Neural progenitor cell (in vitro differentiated cells): ENCODE measurements around the gene TECTB.

ENCODE experiments used
- EZH2 ChIP-seq: fragments of 200-600 bp; sonication (generic); IDR thresholded peaks from 2 replicates; pipeline ENCODE4 v1.6.1; 2017; ENCODE audit warnings: antibody characterized with exemption, mild to moderate bottlenecking, moderate library complexity
- EZH2phosphoT487 ChIP-seq: fragments of 200-600 bp; sonication (generic); IDR thresholded peaks from 2 replicates; pipeline ENCODE4 v1.6.1; 2017; ENCODE audit warnings: antibody characterized with exemption
- TF ChIP-seq, protein P1 (sequence below): fragments of 200-600 bp; sonication (generic); IDR thresholded peaks from 2 replicates; pipeline ENCODE4 v1.5.1; 2017; ENCODE audit warnings: antibody characterized with exemption, mild to moderate bottlenecking

DNA sequence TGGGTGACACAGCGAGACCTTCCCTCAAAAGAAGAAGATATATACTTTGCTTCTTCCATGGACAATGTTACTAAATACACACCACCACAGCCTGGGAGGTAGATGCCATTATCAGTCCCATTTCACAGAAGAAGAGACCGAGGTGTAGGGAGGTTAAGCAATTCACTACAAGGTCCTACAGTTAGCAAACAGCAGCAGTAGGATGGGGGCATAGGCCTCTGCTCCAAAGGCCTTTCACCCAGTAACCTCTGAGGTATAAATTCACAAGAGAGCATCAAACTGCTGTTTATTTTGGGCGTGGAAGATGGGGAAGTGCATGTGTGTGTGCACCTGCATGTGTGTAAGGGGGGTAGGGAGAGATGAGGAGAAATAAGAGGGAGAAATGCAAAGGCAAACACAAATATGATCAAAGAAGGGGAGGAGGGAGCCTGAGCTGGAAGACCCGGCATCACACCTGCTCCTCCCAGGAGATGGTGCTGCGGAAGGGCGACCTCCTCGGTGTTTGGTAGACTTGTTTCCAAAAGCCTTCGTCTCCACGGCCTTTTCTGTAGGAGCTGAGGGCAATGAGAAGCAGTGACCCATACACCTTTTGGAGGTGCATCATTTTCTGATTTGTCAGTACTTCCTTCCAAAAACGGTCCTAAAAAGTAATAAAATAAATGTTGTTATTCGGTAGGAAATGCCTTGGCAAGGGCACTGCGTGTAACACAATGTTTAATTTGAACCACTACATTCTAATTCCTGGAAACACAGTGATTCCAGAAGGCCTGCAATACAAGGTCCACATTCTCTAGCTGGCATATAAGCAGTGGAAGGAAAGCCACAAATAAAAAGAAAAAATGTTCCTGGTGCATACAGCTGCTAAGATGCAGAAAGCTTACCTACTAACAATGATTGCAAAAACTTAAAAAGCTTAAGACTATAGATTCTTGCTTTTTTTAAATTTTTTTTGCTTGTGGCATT, 64.8 kb downstream of the TECTB start:
- TF ChIP-seq, protein P1, sequence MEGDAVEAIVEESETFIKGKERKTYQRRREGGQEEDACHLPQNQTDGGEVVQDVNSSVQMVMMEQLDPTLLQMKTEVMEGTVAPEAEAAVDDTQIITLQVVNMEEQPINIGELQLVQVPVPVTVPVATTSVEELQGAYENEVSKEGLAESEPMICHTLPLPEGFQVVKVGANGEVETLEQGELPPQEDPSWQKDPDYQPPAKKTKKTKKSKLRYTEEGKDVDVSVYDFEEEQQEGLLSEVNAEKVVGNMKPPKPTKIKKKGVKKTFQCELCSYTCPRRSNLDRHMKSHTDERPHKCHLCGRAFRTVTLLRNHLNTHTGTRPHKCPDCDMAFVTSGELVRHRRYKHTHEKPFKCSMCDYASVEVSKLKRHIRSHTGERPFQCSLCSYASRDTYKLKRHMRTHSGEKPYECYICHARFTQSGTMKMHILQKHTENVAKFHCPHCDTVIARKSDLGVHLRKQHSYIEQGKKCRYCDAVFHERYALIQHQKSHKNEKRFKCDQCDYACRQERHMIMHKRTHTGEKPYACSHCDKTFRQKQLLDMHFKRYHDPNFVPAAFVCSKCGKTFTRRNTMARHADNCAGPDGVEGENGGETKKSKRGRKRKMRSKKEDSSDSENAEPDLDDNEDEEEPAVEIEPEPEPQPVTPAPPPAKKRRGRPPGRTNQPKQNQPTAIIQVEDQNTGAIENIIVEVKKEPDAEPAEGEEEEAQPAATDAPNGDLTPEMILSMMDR: no peak
- no peak for TF ChIP-seq EZH2
- TF ChIP-seq EZH2phosphoT487: no peak
